SK-N-MC (cell line): ENCODE results near the gene HUS1B.
"Not testable (repeated sequence)": the region's sequence is repeated elsewhere in the genome, so short reads cannot be mapped to it uniquely, and the experiment has no call there.

Experiments
- DNase-seq: peaks from one replicate; pipeline ENCODE4 v3.0.0-alpha.2; 2011; ENCODE audit warnings: low read depth, low spot score
- H3K27ac ChIP-seq: fragments of 200-600 bp; sonication (generic); 2 replicates; pipeline ENCODE4 v1.5.1; 2016; ENCODE audit warnings: mixed run types
- H3K36me3 ChIP-seq: fragments of 200-600 bp; sonication (generic); 2 replicates; pipeline ENCODE4 v1.6.1; 2017; ENCODE audit warnings: antibody characterized with exemption, low read length, mixed read lengths; ENCODE audit not compliant: insufficient read depth
- H3K4me3 ChIP-seq: fragments of 200-600 bp; sonication (generic); 2 replicates; pipeline ENCODE4 v1.5.1; 2016
- H3K9ac ChIP-seq: fragments of 200-600 bp; sonication (generic); 2 replicates; pipeline ENCODE4 v1.8.0; 2017; ENCODE audit warnings: mixed run types, mixed read lengths; ENCODE audit not compliant: insufficient read length
- H3K9me3 ChIP-seq: fragments of 200-600 bp; sonication (generic); 2 replicates; pipeline ENCODE4 v1.6.1; 2017; ENCODE audit warnings: low read depth, mild to moderate bottlenecking, antibody characterized with exemption, low read length, moderate library complexity, mixed read lengths
- EZH2 ChIP-seq: fragments of 200-600 bp; sonication (generic); IDR thresholded peaks from one replicate; pipeline ENCODE4 v1.6.1; 2017; ENCODE audit warnings: antibody characterized with exemption
- FOXP2 ChIP-seq: optimal IDR thresholded peaks from 2 replicates; pipeline ENCODE3; 2011; ENCODE audit warnings: mild to moderate bottlenecking, moderate library complexity; ENCODE audit not compliant: insufficient read depth; ENCODE audit errors: extremely low read length, control extremely low read depth
- POLR2AphosphoS5 ChIP-seq: IDR thresholded peaks from 2 replicates; pipeline ENCODE4 v1.6.1; 2012; ENCODE audit warnings: mild to moderate bottlenecking, low read depth, low read length, borderline replicate concordance

Gene HUS1B

DNA sequence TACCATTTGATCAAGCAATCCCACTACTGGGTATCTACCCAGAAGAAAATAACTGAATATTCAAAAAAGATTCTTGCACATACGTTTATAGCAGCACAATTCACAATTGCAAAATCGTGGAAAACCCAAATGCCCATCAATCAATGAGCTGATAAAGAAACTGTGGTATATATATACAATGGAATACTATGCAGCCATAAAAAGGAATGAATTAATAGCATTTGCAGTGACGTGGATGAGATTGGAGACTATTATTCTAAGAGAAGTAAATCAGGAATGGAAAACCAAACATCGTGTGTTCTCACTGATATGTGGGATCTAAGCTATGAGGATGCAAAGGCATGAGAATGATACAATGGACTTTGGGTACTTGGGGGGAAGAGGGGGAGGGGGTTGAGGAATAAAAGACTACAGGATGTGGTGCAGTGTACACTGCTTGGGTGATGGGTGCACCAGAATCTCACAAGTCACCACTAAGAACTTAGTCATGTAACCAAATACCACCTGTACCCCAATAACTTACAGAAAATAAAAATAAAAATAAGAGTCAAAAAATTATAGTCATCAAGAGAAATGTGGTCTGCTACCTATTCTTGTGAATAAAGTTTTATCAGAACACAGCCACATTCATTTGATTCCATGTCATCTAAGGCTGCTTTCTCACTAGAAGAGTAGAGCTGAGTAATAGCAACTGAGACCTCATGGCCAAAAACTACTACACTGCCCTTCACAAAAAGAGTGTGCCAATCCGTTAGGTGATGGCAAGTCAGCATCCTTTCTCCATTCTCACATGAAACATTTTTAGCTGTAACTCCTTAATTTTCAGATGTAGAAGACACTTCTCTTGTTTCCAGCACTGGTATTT is 8.7 kb upstream of the HUS1B start:
- DNase-seq = no peak
- H3K27ac ChIP-seq = no peak overlapping the region
- no peak overlapping the region for H3K9ac ChIP-seq
- no peaks in the 10 kb centered on the region for H3K36me3 ChIP-seq
- H3K4me3 ChIP-seq = no peak overlapping the region
- no peaks in the 10 kb centered on the region for H3K9me3 ChIP-seq
- TF ChIP-seq FOXP2 = no peak
- no peak for TF ChIP-seq EZH2
- no peak for TF ChIP-seq POLR2AphosphoS5

DNA sequence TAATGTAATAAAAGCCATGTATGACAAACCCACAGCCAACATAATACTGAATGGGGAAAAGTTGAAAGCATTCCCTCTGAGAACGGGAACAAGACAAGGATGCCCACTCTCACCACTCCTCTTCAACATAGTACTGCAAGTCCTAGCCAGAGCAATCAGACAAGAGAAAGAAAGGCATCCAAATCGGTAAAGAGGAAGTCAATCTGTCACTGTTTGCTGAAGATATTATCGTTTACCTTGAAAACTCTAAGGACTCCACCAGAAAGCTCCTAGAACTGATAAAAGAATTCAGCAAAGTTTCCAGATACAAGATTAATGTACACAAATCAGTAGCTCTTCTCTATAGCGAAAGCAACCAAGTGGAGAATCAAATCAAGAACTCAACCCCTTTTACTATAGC is 6.9 kb upstream of the HUS1B start:
- not testable (repeated sequence) for DNase-seq, H3K9me3 ChIP-seq, H3K9ac ChIP-seq, H3K4me3 ChIP-seq, H3K27ac ChIP-seq, H3K36me3 ChIP-seq

DNA sequence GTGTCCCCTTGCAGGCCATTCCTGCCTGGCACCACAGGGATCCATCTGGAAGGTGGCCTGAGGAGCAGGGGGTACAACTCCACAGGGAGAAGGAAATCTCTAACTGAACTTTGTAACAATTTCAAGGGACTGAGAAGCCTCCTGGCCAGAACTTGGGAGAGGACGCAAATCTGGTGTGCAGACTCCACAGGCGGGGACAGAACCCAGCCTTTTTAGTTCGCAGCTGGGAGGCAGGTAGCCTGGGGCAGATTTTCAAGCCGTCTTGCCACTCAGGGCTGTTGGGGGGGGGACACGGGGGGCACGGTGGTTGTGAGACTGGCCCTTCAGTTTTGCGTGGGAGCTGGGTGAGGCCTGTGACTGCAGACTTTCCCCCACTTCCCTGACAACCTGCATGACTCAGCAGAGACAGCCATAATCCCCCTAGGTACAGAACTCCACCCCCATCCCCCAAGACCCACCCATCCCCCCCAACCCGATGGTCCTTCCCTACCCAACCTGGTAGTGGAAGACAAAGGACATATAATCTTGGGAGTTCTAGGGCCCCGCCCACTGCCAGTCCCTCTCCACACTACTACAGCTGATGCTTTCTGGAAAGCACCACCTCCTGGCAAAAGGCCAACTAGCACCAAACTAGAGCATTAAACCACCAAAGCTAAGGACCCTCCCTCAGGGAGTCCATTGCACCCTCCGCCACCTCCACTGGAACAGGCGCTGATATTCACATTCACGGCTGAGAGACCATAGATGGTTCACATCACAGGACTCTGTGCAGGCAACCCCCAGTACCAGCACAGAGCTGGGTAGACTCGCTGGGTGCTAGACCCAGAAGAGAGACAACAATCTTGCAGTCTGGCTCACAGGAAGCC is 3.0 kb upstream of the HUS1B start:
- Histone ChIP-seq H3K4me3 (no peak overlapping the region), H3K36me3 (no peaks in the 10 kb centered on the region), H3K9me3 (no peaks in the 10 kb centered on the region), H3K27ac (no peak overlapping the region), H3K9ac (no peak overlapping the region)
- no peak for TF ChIP-seq EZH2
- no peak for TF ChIP-seq POLR2AphosphoS5
- TF ChIP-seq FOXP2 = no peak
- DNase-seq = no peak

DNA sequence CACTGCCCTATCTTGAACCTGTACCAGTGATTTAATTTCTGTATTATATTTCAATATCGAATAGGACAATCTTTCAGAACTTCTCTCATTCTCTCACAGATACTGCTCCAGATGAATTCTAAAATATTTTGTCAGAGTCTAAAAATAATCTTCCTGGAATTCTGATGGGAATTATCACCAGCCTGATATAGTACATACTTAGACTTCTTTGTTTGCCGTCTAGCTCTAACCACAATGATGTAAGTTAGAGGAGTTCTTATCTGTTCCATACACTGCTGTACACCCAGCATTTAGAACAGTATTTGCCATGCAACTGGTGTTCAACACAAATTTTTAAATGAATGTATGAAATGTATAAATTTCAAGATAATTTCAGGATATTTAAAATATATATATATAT is 1.3 kb upstream of the HUS1B start:
- no peak overlapping the region for H3K27ac ChIP-seq
- H3K9ac ChIP-seq = no peak overlapping the region
- no peaks in the 10 kb centered on the region for H3K9me3 ChIP-seq
- no peak overlapping the region for H3K4me3 ChIP-seq
- no peaks in the 10 kb centered on the region for H3K36me3 ChIP-seq
- no peak for DNase-seq
- no peak for TF ChIP-seq EZH2
- no peak for TF ChIP-seq FOXP2
- no peak for TF ChIP-seq POLR2AphosphoS5

DNA sequence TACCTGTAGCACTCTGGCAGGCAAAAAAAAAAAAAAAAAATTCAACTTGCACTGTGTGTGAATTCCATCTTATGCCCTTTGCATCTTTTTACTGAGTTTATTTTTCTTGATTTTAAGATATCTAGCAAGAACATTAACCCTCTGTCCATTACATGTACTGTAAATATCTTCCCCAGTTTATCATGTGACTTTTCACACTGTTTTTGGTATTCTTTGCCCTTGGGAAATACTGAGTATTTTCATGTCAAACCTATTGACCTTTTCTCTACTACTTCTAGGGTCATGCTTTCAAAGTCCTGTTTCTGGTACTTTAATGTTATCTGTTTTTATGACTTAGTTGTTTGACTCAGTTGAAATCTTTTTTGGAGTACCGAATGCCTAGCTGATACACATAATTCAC is 843 bp upstream of the HUS1B start:
- Histone ChIP-seq H3K4me3 (no peak overlapping the region), H3K9me3 (no peaks in the 10 kb centered on the region), H3K27ac (no peak overlapping the region), H3K36me3 (no peaks in the 10 kb centered on the region), H3K9ac (no peak overlapping the region)
- TF ChIP-seq FOXP2 (no peak), POLR2AphosphoS5 (no peak), EZH2 (no peak)
- no peak for DNase-seq

DNA sequence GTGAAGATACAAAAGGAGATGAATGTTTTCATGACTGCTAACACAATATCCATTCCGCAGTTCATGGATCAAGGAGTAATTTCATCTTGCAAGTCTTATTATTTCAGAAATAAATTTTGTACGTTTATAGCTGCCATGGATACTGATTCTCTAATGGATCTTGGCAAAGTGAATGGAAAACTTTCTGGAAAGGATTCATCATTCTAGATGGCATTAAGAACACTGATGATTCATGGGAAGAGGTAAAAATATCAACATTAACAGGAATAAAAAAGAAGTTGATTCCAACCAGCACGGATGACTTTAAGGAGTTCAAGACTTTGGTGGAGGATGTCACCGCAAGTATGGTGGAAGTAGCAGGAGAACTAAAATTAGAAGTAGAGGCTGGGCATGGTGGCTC is 2.8 kb downstream of the HUS1B start:
- no peak overlapping the region for H3K4me3 ChIP-seq
- no peaks in the 10 kb centered on the region for H3K9me3 ChIP-seq
- no peak overlapping the region for H3K9ac ChIP-seq
- H3K36me3 ChIP-seq = no peaks in the 10 kb centered on the region
- DNase-seq = no peak
- no peak overlapping the region for H3K27ac ChIP-seq
- TF ChIP-seq POLR2AphosphoS5 (no peak), EZH2 (no peak), FOXP2 (no peak)

DNA sequence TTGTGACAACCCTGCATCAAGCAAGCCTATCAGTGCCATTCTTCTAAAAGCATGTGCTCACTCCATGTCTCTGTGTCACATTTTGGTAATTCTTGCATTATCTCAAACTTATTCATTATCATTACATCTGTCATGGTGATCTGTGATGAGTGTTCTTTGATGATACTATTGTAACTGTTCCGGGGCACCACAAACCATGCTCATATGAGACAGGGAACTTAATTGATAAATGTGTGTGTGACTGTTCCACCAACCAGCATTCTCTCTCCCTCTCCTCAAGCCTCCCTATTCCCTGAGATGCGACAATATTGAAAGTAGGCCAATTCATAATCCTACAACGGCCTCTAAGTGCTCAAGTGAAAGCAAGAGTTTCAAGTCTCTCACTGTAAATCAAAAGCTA is 4.0 kb downstream of the HUS1B start:
- Histone ChIP-seq H3K4me3 (no peak overlapping the region), H3K9me3 (no peaks in the 10 kb centered on the region)
- TF ChIP-seq EZH2 (no peak), POLR2AphosphoS5 (no peak), FOXP2 (no peak)

DNA sequence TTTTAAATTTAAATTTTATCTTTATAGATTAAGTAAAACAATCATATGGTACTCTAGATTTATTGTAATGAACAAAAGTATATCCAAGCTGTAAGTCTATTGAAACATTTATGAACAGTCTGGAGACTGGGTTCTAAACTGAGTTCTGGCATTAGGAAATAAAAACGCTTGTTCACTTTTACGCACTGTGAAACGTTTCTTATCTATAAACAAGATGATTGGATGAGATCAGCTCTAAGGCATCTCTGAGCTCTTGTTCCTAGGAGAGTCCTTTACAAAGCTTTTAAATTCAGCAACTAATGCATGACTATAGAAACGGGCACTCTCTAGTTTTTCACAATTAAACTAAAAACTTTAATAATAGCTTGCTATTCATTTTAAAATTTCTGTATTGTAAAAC is 6.8 kb downstream of the HUS1B start:
- H3K9ac ChIP-seq = no peak overlapping the region

More for the DNA sequence above, 4.0 kb downstream of the HUS1B start:
- Histone ChIP-seq H3K9ac (no peak overlapping the region), H3K27ac (no peak overlapping the region), H3K36me3 (no peaks in the 10 kb centered on the region)
- DNase-seq = no peak

More for the DNA sequence above, 6.8 kb downstream of the HUS1B start:
- DNase-seq = no peak
- Histone ChIP-seq H3K9me3 (no peaks in the 10 kb centered on the region), H3K27ac (no peak overlapping the region), H3K36me3 (no peaks in the 10 kb centered on the region), H3K4me3 (no peak overlapping the region)
- no peak for TF ChIP-seq POLR2AphosphoS5
- TF ChIP-seq FOXP2 = no peak
- TF ChIP-seq EZH2 = no peak
